BE2C (cell line): ENCODE results near the gene ABHD2. TPM values are rescaled to one million over a fixed set of nuclear protein-coding genes. Genes with fewer than 3 reads are reported as not detected.
A peak's percentile ranks its signal among the peaks of the same experiment; 100 is the strongest.
"Not testable (repeated sequence)": the region's sequence is repeated elsewhere in the genome, so short reads cannot be mapped to it uniquely, and the experiment has no call there.

ENCODE experiments used
- DNase-seq: peaks from one replicate; pipeline ENCODE4 v3.0.0-alpha.2; 2020
- H3K27me3 ChIP-seq: fragments of 250-450 bp; sonication (Bioruptor Pico); 2 replicates; pipeline ENCODE4 v1.5.1; 2020; ENCODE audit warnings: mild to moderate bottlenecking
- H3K36me3 ChIP-seq: fragments of 250-450 bp; sonication (Bioruptor Pico); 2 replicates; pipeline ENCODE4 v1.5.1; 2020; ENCODE audit warnings: mild to moderate bottlenecking
- H3K4me1 ChIP-seq: fragments of 250-450 bp; sonication (Bioruptor Pico); 2 replicates; pipeline ENCODE4 v1.5.1; 2020
- H3K4me3 ChIP-seq: 2 replicates; pipeline ENCODE4 v1.5.1; 2011; ENCODE audit warnings: low read depth, low read length
- H3K9me3 ChIP-seq: fragments of 250-450 bp; sonication (Bioruptor Pico); 2 replicates; pipeline ENCODE4 v1.5.1; 2020
- CTCF ChIP-seq: IDR thresholded peaks from 2 replicates; pipeline ENCODE4 v1.5.1; 2012; ENCODE audit warnings: mild to moderate bottlenecking, low read depth, low read length
- polyA plus RNA-seq: library from polyadenylated mRNA; unstranded; fragments of >200 nt; gene quantifications from one replicate; pipeline ENCODE4 v1.2.1, GENCODE V29; 2012; ENCODE audit warnings: low read depth, missing spikeins; ENCODE audit not compliant: insufficient read length, insufficient read depth

ABHD2 gene
- polyA plus RNA-seq: 45.7 TPM

- DNase-seq: peak; percentile 100
- peaks cover 36% of the 10 kb centered on the region for H3K4me1 ChIP-seq
Observed at GRCh38 chr15:89087830-89088604, at the start of gene ABHD2. ABHD2 (plus strand) TSS chr15:89088456; CDS start chr15:89116328, 27,872 bp downstream.

GRCh38 chr15:89039142-89039541, 49.1 kb upstream of the ABHD2 start:
- no peaks in the 10 kb centered on the region for H3K36me3 ChIP-seq
- no peak overlapping the region for H3K4me3 ChIP-seq
- peaks cover 7% of the 10 kb centered on the region; the same call in 1 of the 2 replicates for H3K27me3 ChIP-seq
- H3K9me3 ChIP-seq: no peaks in the 10 kb centered on the region
- no peak for DNase-seq
- H3K4me1 ChIP-seq: no peaks in the 10 kb centered on the region
- no peak for TF ChIP-seq CTCF

More at GRCh38 chr15:89087830-89088604, at the start of gene ABHD2:
- Histone ChIP-seq H3K4me3 (peak within 1 kb of the TSS; percentile 86), H3K27me3 (no peaks in the 10 kb centered on the region), H3K36me3 (no peaks in the 10 kb centered on the region), H3K9me3 (no peaks in the 10 kb centered on the region)
- no peak for TF ChIP-seq CTCF

GRCh38 chr15:89041507-89041906, 46.7 kb upstream of the ABHD2 start:
- H3K9me3 ChIP-seq: no peaks in the 10 kb centered on the region
- no peak for TF ChIP-seq CTCF
- H3K36me3 ChIP-seq: no peaks in the 10 kb centered on the region
- DNase-seq: no peak
- peaks cover 5% of the 10 kb centered on the region; the same call in 1 of the 2 replicates for H3K27me3 ChIP-seq
- H3K4me3 ChIP-seq: peak overlapping the region; percentile 71
- no peaks in the 10 kb centered on the region for H3K4me1 ChIP-seq

GRCh38 chr15:89042387-89042786, 45.9 kb upstream of the ABHD2 start:
- no peak for TF ChIP-seq CTCF
- H3K4me1 ChIP-seq: no peaks in the 10 kb centered on the region
- H3K36me3 ChIP-seq: no peaks in the 10 kb centered on the region
- no peak overlapping the region for H3K4me3 ChIP-seq
- H3K27me3 ChIP-seq: peaks cover 5% of the 10 kb centered on the region; the same call in 1 of the 2 replicates
- H3K9me3 ChIP-seq: no peaks in the 10 kb centered on the region
- no peak for DNase-seq

GRCh38 chr15:89043031-89044002, 44.9 kb upstream of the ABHD2 start:
- Histone ChIP-seq H3K4me1 (no peaks in the 10 kb centered on the region), H3K36me3 (no peaks in the 10 kb centered on the region), H3K27me3 (no peaks in the 10 kb centered on the region), H3K4me3 (no peak overlapping the region), H3K9me3 (no peaks in the 10 kb centered on the region)
- TF ChIP-seq CTCF: no peak
- no peak for DNase-seq

GRCh38 chr15:89049016-89049666, 39.1 kb upstream of the ABHD2 start:
- DNase-seq, H3K4me3 ChIP-seq, H3K27me3 ChIP-seq, H3K36me3 ChIP-seq, H3K9me3 ChIP-seq, H3K4me1 ChIP-seq: not testable (repeated sequence)
